HCT116 (cell line): ENCODE measurements around the gene FHIT. TPM values are rescaled to one million over a fixed set of nuclear protein-coding genes. Genes with fewer than 3 reads are reported as not detected.
"Not testable (repeated sequence)": the region's sequence is repeated elsewhere in the genome, so short reads cannot be mapped to it uniquely, and the experiment has no call there.

ENCODE experiments used
- ATAC-seq: fragments of 200-7000 bp; cut with Tn5 transposase; 2 replicates; pipeline ENCODE4 v1.9.1; 2020; ENCODE audit warnings: mild to moderate bottlenecking, moderate library complexity
- BruUV-seq: library from RNA; stranded (reverse); fragments of 400-500 nt; replicated peaks from 2 replicates; lab custom pipeline; 2021; lab: Mats Ljungman, UMichigan
- CTCF ChIA-PET: fragments of 300-600 bp; sonication (Branson Sonifier 250); formaldehyde crosslinking; loops from one replicate; lab custom pipeline; 2021; ENCODE audit warnings: antibody characterized with exemption; lab: Charles Lee
- POLR2A ChIA-PET: fragments of 300-600, 350-600 bp; sonication (Branson Sonifier 250); formaldehyde crosslinking; loops from one replicate; lab custom pipeline; 2021; ENCODE audit warnings: antibody characterized with exemption; lab: Charles Lee
- RAD21 ChIA-PET, 2 experiments: fragments of 300-600 bp; sonication (Branson Sonifier 250); formaldehyde crosslinking; loops; one replicate each; lab custom pipeline; 2023; ENCODE audit warnings: low total read pairs in 2 of 2; ENCODE audit not compliant: uncharacterized antibody in 2 of 2, unreplicated experiment in 2 of 2, low non-redundant PET in 1 of 2; lab: Charles Lee
- DNase-seq: peaks from one replicate; pipeline ENCODE4 v3.0.0-alpha.2; 2010; ENCODE audit warnings: low read depth, low spot score
- H2AFZ ChIP-seq: fragments of 200-600 bp; shearing (Covaris generic), sonication (generic); 2 replicates; pipeline ENCODE4 v1.6.1; 2017; ENCODE audit warnings: low read depth, mixed run types, mixed read lengths, antibody characterized with exemption, low read length; ENCODE audit not compliant: poor library complexity, severe bottlenecking
- H3K27ac ChIP-seq: 2 replicates; pipeline ENCODE4 v1.5.1; 2012; ENCODE audit warnings: low read depth, low read length
- H3K27me3 ChIP-seq: fragments of 200-600 bp; sonication (generic); 2 replicates; pipeline ENCODE4 v1.6.1; 2016; ENCODE audit warnings: mixed run types, low read length, mixed read lengths; ENCODE audit not compliant: insufficient read depth
- H3K36me3 ChIP-seq, 2 experiments: fragments of 200-500 bp in 1 of 2; fragments of 200-600 bp in 1 of 2; sonication (Bioruptor generic) in 1 of 2; sonication (generic) in 1 of 2; 2 replicates each; pipeline versions ENCODE4 v1.5.1 to v1.6.1; 2014 to 2016; ENCODE audit warnings: low read length in 2 of 2, inconsistent platforms in 1 of 2, mixed read lengths in 1 of 2, mixed run types in 1 of 2; ENCODE audit not compliant: insufficient read depth in 2 of 2, control insufficient read depth in 1 of 2
- H3K4me1 ChIP-seq, 2 experiments: fragments of 200-600 bp in 1 of 2; sonication (generic) in 1 of 2; 2 replicates each; pipeline versions ENCODE4 v1.5.1 to v1.6.1; 2012 to 2017; ENCODE audit warnings: low read length in 2 of 2, inconsistent platforms in 1 of 2, mild to moderate bottlenecking in 1 of 2, mixed read lengths in 1 of 2, mixed run types in 1 of 2, moderate library complexity in 1 of 2; ENCODE audit not compliant: insufficient read depth in 2 of 2, control insufficient read depth in 1 of 2
- H3K4me2 ChIP-seq: fragments of 200-600 bp; sonication (generic); 2 replicates; pipeline ENCODE4 v1.6.1; 2017; ENCODE audit warnings: mixed run types, low read length, mixed read lengths
- H3K4me3 ChIP-seq, 2 experiments: fragments of 200-600 bp in 1 of 2; sonication (generic) in 1 of 2; replicated peaks in 1 of 2; 2 replicates each; pipeline ENCODE4 v1.5.1; 2011 to 2016; ENCODE audit warnings: low read length in 2 of 2, control low read depth in 1 of 2, low read depth in 1 of 2, mild to moderate bottlenecking in 1 of 2, mixed read lengths in 1 of 2, mixed run types in 1 of 2
- H3K79me2 ChIP-seq: fragments of 200-600 bp; sonication (generic); 2 replicates; pipeline ENCODE4 v1.6.1; 2017; ENCODE audit warnings: mild to moderate bottlenecking, mixed run types, low read length, moderate library complexity, mixed read lengths; ENCODE audit not compliant: insufficient read depth
- H3K9ac ChIP-seq: fragments of 200-600 bp; sonication (generic); 2 replicates; pipeline ENCODE4 v1.6.1; 2016; ENCODE audit warnings: low read length, mixed read lengths
- H3K9me2 ChIP-seq: fragments of 200-600 bp; sonication (generic), shearing (Covaris generic); 2 replicates; pipeline ENCODE4 v1.6.1; 2017; ENCODE audit warnings: mixed run types, mild to moderate bottlenecking, moderate library complexity; ENCODE audit not compliant: insufficient read depth
- H3K9me3 ChIP-seq, 2 experiments: fragments of 200-500 bp in 1 of 2; fragments of 200-600 bp in 1 of 2; sonication (Bioruptor generic) in 1 of 2; sonication (generic) in 1 of 2; 2 replicates each; pipeline ENCODE4 v1.6.1; 2014 to 2017; ENCODE audit warnings: low read length in 2 of 2, mixed read lengths in 2 of 2, inconsistent platforms in 1 of 2, low read depth in 1 of 2, mild to moderate bottlenecking in 1 of 2, mixed run types in 1 of 2, moderate library complexity in 1 of 2; ENCODE audit not compliant: control insufficient read depth in 1 of 2, insufficient read depth in 1 of 2
- H4K20me1 ChIP-seq: fragments of 200-600 bp; sonication (generic), shearing (Covaris generic); 2 replicates; pipeline ENCODE4 v1.6.1; 2017; ENCODE audit warnings: mixed run types, mild to moderate bottlenecking, moderate library complexity; ENCODE audit not compliant: insufficient read depth
- CBX3 ChIP-seq: IDR thresholded peaks from 2 replicates; pipeline ENCODE4 v1.6.1; 2012; ENCODE audit warnings: low read depth
- CEBPB ChIP-seq: IDR thresholded peaks from 2 replicates; pipeline ENCODE4 v1.6.1; 2012; ENCODE audit warnings: low read depth
- EGR1 ChIP-seq: IDR thresholded peaks from 2 replicates; pipeline ENCODE4 v1.6.1; 2012; ENCODE audit warnings: low read depth
- ELF1 ChIP-seq: IDR thresholded peaks from 2 replicates; pipeline ENCODE4 v1.6.1; 2012; ENCODE audit warnings: low read depth, borderline replicate concordance
- EZH2phosphoT487 ChIP-seq: fragments of 200-600 bp; IDR thresholded peaks from 2 replicates; pipeline ENCODE4 v1.6.1; 2018; ENCODE audit warnings: antibody characterized with exemption, borderline replicate concordance
- FOSL1 ChIP-seq: IDR thresholded peaks from 2 replicates; pipeline ENCODE4 v1.6.1; 2012; ENCODE audit warnings: low read depth
- JUND ChIP-seq: IDR thresholded peaks from 2 replicates; pipeline ENCODE4 v1.6.1; 2012
- POLR2A ChIP-seq: IDR thresholded peaks from 2 replicates; pipeline ENCODE4 v1.7.0; 2011; ENCODE audit warnings: borderline replicate concordance; ENCODE audit not compliant: insufficient read depth, insufficient read length; ENCODE audit errors: extremely low read depth
- RAD21 ChIP-seq: IDR thresholded peaks from 2 replicates; pipeline ENCODE4 v1.6.1; 2012; ENCODE audit warnings: low read depth, mild to moderate bottlenecking
- SIN3A ChIP-seq: IDR thresholded peaks from 2 replicates; pipeline ENCODE4 v1.6.1; 2012; ENCODE audit warnings: low read depth
- SRF ChIP-seq: IDR thresholded peaks from 2 replicates; pipeline ENCODE4 v1.6.1; 2012; ENCODE audit warnings: low read depth
- TCF7L2 ChIP-seq: IDR thresholded peaks from 2 replicates; pipeline ENCODE4 v1.7.0; 2011; ENCODE audit warnings: borderline replicate concordance, inconsistent platforms; ENCODE audit not compliant: insufficient read depth, insufficient read length; ENCODE audit errors: extremely low read depth
- YY1 ChIP-seq: IDR thresholded peaks from 2 replicates; pipeline ENCODE4 v1.6.1; 2011; ENCODE audit warnings: low read length, low read depth, moderate library complexity, mild to moderate bottlenecking; ENCODE audit not compliant: insufficient replicate concordance; ENCODE audit errors: extremely low read depth
- ZFX ChIP-seq: fragments of 450-650 bp; IDR thresholded peaks from 2 replicates; pipeline ENCODE4 v1.6.1; 2017
- ZNF274 ChIP-seq: fragments of 200-500 bp; sonication (Bioruptor generic); IDR thresholded peaks from 2 replicates; pipeline ENCODE4 v1.6.1; 2014; ENCODE audit warnings: mild to moderate bottlenecking, low read depth, low read length, inconsistent platforms
- intact Hi-C: fragments of 100-400 bp; cut with micrococcal nuclease; formaldehyde crosslinking; loops from 2 replicates; pipeline ENCODE4 v1.10.0; 2022
- total RNA-seq: library from RNA; stranded (reverse); gene quantifications from one replicate; pipeline ENCODE4 v1.2.1, GENCODE V29; 2021; ENCODE audit not compliant: unreplicated experiment
- TF ChIP-seq, protein P1 (sequence below): IDR thresholded peaks from 2 replicates; pipeline ENCODE4 v1.6.1; 2012; ENCODE audit warnings: low read depth
- TF ChIP-seq, protein P2 (sequence below): IDR thresholded peaks from 2 replicates; pipeline ENCODE4 v1.6.1; 2012
- TF ChIP-seq, protein P3 (sequence below): IDR thresholded peaks from 2 replicates; pipeline ENCODE4 v1.6.1; 2012
- TF ChIP-seq, protein P4 (sequence below), 3 experiments: fragments of 200-600 bp in 1 of 3; sonication (generic) in 1 of 3; IDR thresholded peaks in 2 of 3; conservative IDR thresholded peaks in 1 of 3; 2 replicates each; pipeline ENCODE4 v1.5.1; 2012 to 2017; ENCODE audit warnings: low read depth in 2 of 3, low read length in 2 of 3, antibody characterized with exemption in 1 of 3, borderline replicate concordance in 1 of 3, control low read depth in 1 of 3, mild to moderate bottlenecking in 1 of 3, mixed read lengths in 1 of 3, mixed run types in 1 of 3, moderate library complexity in 1 of 3; ENCODE audit not compliant: insufficient read depth in 1 of 3

The FHIT gene
- total RNA-seq, 1 experiment from 2014 or later: 20.1 TPM

DNA sequence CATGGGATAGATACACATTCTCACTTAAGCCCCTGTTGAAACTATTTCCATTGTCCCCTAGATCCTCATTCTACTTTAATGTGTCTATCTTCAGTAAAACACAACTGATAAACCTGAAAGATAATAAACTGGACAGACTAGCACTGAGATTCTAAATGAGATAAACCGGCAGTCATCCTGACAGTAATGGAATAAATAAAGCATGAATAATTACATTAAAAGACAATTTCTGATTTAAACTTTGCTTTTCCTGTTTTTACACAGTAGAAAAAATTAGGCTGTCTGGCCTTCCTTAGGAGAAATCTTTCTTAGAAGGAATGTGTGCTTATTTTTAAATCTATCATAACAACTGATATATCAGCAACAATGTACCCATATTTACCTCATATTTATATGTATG is 232.4 kb downstream of the FHIT start:
- Histone ChIP-seq H2AFZ (no peak overlapping the region), H3K9me2 (no peaks in the 10 kb centered on the region), H3K4me2 (no peak overlapping the region), H3K27me3 (no peaks in the 10 kb centered on the region), H3K4me3 (no peak overlapping the region), H3K9ac (no peak overlapping the region), H3K36me3 (no peaks in the 10 kb centered on the region), H4K20me1 (no peaks in the 10 kb centered on the region), H3K79me2 (no peaks in the 10 kb centered on the region), H3K9me3 (no peaks in the 10 kb centered on the region), H3K27ac (no peak overlapping the region), H3K4me1 (no peaks in the 10 kb centered on the region)
- TF ChIP-seq RAD21 (no peak), ELF1 (no peak), SIN3A (no peak), POLR2A (no peak), SRF (no peak), YY1 (no peak), TCF7L2 (no peak), EGR1 (no peak), JUND (no peak), ZFX (no peak), ZNF274 (no peak), CEBPB (no peak), FOSL1 (no peak), CBX3 (no peak), EZH2phosphoT487 (no peak)
- TF ChIP-seq, protein P1, sequence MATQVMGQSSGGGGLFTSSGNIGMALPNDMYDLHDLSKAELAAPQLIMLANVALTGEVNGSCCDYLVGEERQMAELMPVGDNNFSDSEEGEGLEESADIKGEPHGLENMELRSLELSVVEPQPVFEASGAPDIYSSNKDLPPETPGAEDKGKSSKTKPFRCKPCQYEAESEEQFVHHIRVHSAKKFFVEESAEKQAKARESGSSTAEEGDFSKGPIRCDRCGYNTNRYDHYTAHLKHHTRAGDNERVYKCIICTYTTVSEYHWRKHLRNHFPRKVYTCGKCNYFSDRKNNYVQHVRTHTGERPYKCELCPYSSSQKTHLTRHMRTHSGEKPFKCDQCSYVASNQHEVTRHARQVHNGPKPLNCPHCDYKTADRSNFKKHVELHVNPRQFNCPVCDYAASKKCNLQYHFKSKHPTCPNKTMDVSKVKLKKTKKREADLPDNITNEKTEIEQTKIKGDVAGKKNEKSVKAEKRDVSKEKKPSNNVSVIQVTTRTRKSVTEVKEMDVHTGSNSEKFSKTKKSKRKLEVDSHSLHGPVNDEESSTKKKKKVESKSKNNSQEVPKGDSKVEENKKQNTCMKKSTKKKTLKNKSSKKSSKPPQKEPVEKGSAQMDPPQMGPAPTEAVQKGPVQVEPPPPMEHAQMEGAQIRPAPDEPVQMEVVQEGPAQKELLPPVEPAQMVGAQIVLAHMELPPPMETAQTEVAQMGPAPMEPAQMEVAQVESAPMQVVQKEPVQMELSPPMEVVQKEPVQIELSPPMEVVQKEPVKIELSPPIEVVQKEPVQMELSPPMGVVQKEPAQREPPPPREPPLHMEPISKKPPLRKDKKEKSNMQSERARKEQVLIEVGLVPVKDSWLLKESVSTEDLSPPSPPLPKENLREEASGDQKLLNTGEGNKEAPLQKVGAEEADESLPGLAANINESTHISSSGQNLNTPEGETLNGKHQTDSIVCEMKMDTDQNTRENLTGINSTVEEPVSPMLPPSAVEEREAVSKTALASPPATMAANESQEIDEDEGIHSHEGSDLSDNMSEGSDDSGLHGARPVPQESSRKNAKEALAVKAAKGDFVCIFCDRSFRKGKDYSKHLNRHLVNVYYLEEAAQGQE: no peak
- TF ChIP-seq, protein P2, sequence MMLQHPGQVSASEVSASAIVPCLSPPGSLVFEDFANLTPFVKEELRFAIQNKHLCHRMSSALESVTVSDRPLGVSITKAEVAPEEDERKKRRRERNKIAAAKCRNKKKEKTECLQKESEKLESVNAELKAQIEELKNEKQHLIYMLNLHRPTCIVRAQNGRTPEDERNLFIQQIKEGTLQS: no peak
- TF ChIP-seq, protein P3, sequence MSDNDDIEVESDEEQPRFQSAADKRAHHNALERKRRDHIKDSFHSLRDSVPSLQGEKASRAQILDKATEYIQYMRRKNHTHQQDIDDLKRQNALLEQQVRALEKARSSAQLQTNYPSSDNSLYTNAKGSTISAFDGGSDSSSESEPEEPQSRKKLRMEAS: no peak
- TF ChIP-seq, protein P4, sequence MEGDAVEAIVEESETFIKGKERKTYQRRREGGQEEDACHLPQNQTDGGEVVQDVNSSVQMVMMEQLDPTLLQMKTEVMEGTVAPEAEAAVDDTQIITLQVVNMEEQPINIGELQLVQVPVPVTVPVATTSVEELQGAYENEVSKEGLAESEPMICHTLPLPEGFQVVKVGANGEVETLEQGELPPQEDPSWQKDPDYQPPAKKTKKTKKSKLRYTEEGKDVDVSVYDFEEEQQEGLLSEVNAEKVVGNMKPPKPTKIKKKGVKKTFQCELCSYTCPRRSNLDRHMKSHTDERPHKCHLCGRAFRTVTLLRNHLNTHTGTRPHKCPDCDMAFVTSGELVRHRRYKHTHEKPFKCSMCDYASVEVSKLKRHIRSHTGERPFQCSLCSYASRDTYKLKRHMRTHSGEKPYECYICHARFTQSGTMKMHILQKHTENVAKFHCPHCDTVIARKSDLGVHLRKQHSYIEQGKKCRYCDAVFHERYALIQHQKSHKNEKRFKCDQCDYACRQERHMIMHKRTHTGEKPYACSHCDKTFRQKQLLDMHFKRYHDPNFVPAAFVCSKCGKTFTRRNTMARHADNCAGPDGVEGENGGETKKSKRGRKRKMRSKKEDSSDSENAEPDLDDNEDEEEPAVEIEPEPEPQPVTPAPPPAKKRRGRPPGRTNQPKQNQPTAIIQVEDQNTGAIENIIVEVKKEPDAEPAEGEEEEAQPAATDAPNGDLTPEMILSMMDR (IDR thresholded peaks at IDR 0.05 in 2 of 3, conservative IDR thresholded peaks at IDR 0.05 in 1 of 3; ENCODE audit: borderline replicate concordance in 1 of 3, insufficient read depth in 1 of 3, low read depth in 2 of 3, low read length in 2 of 3): no peak
- ChIA-PET CTCF (no interaction called here), RAD21 (no interaction called here), POLR2A (no interaction called here)
- BruUV-seq: no TSS peak
- DNase-seq: no peak
- intact Hi-C loops: no loop called here
- no peak for ATAC-seq

DNA sequence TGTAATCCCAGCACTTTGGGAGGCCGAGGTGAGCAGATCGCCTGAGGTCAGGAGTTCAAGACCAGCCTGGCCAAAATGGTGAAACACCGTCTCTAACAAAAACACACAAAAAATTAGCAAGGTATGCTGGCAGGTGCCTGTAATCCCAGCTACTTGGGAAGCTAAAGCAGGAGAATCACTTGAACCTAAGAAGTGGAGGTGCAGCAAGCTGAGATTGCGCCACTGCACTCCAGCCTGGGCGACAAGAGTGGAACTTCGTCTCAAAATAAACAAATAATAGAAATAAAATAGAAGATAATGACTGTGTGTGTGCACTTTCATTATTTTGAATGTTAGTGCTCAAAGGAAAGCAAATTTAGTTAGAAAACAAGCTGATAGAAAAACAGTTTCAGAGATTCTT is 234.2 kb downstream of the FHIT start:
- POLR2A ChIA-PET, DNase-seq, H3K27me3 ChIP-seq, H3K27ac ChIP-seq, H4K20me1 ChIP-seq, H3K9ac ChIP-seq, RAD21 ChIA-PET, H3K79me2 ChIP-seq, ATAC-seq, H3K9me3 ChIP-seq, BruUV-seq, intact Hi-C loops, H3K9me2 ChIP-seq, H3K36me3 ChIP-seq, H3K4me2 ChIP-seq, CTCF ChIA-PET, H2AFZ ChIP-seq, H3K4me3 ChIP-seq, H3K4me1 ChIP-seq: not testable (repeated sequence)
